Small intestine (tissue), 7 donors: ENCODE data around the gene TMEM26. TPM values are rescaled to one million over a fixed set of nuclear protein-coding genes. Genes with fewer than 3 reads are reported as not detected.

Experiments used
- DNase-seq, 2 donors: peaks; one replicate each; pipeline versions ENCODE4 v3.0.0 to v3.0.0-alpha.2; 2013
- FAIRE-seq: peaks from 2 replicates; lab custom pipeline; 2012; peaks lifted over from hg19 to GRCh38; lab: Jason Lieb, UNC
- H3K27ac ChIP-seq, 3 donors: one replicate each; pipeline ENCODE4 v1.5.1; 2013; ENCODE audit warnings: low read length in 2 of 3, mild to moderate bottlenecking in 2 of 3, control low read depth in 1 of 3, inconsistent platforms in 1 of 3, low read depth in 1 of 3, moderate library complexity in 1 of 3
- H3K27me3 ChIP-seq, 3 donors: one replicate each; pipeline ENCODE4 v1.6.1; 2013; ENCODE audit warnings: low read length in 3 of 3, inconsistent platforms in 1 of 3; ENCODE audit not compliant: control insufficient read depth in 3 of 3, insufficient read depth in 3 of 3
- H3K36me3 ChIP-seq, 3 donors: one replicate each; pipeline ENCODE4 v1.6.1; 2013; ENCODE audit warnings: low read length in 3 of 3, inconsistent platforms in 1 of 3, low read depth in 1 of 3, mild to moderate bottlenecking in 1 of 3, moderate library complexity in 1 of 3; ENCODE audit not compliant: control insufficient read depth in 3 of 3, insufficient read depth in 2 of 3
- H3K4me1 ChIP-seq, 3 donors: one replicate each; pipeline ENCODE4 v1.6.1; 2013; ENCODE audit warnings: low read length in 2 of 3, inconsistent platforms in 1 of 3, low read depth in 1 of 3, mild to moderate bottlenecking in 1 of 3, moderate library complexity in 1 of 3; ENCODE audit not compliant: control insufficient read depth in 3 of 3, insufficient read depth in 2 of 3
- H3K4me3 ChIP-seq, 3 donors: one replicate each; pipeline ENCODE4 v1.5.1; 2013; ENCODE audit warnings: low read length in 3 of 3, control low read depth in 1 of 3, inconsistent platforms in 1 of 3, low read depth in 1 of 3, mild to moderate bottlenecking in 1 of 3, moderate library complexity in 1 of 3
- H3K9me3 ChIP-seq, 2 donors: one replicate each; pipeline ENCODE4 v1.6.1; 2013; ENCODE audit warnings: low read depth in 1 of 2, low read length in 1 of 2; ENCODE audit not compliant: control insufficient read depth in 2 of 2, insufficient read depth in 1 of 2
- WGBS, 3 donors: extraction: QIAGEN DNeasy Blood & Tissue Kit; methylation state at CpG; one replicate each; pipeline ENCODE4 v1.1.7; 2013; 5-methylcytosine and 5-hydroxymethylcytosine counted together
- polyA plus RNA-seq, 4 donors: library from polyadenylated mRNA; stranded (reverse) in 3 of 4; unstranded in 1 of 4; fragments of 200-250 nt in 3 of 4; fragments of 120-200 nt in 1 of 4; gene quantifications; one replicate each; pipeline versions ENCODE4 v1.2.1 to v1.2.3, GENCODE V29; 2013
- donor health status: healthy with polysubstance abuse.
- donor health status: control.
- donor health status: control.
- donor health status: Bipolar disorder and iron deficiency.
- donor health status: healthy.

TMEM26 gene
- polyA plus RNA-seq, 4 donors, result 0.33 to 3.0 (median 1.9) TPM; not detected in 1

- Histone ChIP-seq H3K9me3 (no peaks in the 10 kb centered on the region), H3K36me3 (no peaks in the 10 kb centered on the region), H3K27ac (no peak overlapping the region), H3K4me3 (no peak overlapping the region), H3K4me1 (no peaks in the 10 kb centered on the region), H3K27me3 (no peaks in the 10 kb centered on the region)
- FAIRE-seq (no peak), DNase-seq (no peak)
- 68 to 76% (median 74%) methylated on average over 2 of the region's 2 CpGs for WGBS, 3 donors
Observed at GRCh38 chr10:61359452-61359851, 93.7 kb downstream of the TMEM26 start.

GRCh38 chr10:61357687-61358086, 95.5 kb downstream of the TMEM26 start:
- Histone ChIP-seq H3K27me3 (no peaks in the 10 kb centered on the region), H3K27ac (no peak overlapping the region), H3K9me3 (no peaks in the 10 kb centered on the region), H3K36me3 (no peaks in the 10 kb centered on the region), H3K4me3 (no peak overlapping the region), H3K4me1 (no peaks in the 10 kb centered on the region)
- DNase-seq, result no peak
- WGBS, 3 donors, result 72 to 83% (median 81%) methylated on average over 3 of the region's 3 CpGs
- FAIRE-seq, result no peak

Other genes starting within 250 kb of the TMEM26 start
- gene CABCOCO1, start 209.5 kb upstream of the TMEM26 start, polyA plus RNA-seq, result under 1 TPM in 2 of 4 donors, not detected in 2; 0.15 to 0.49 TPM